IPS-NIHi7 (cell line): Measurements from ENCODE around the gene PHF21B.
"Not testable (repeated sequence)": the region's sequence is repeated elsewhere in the genome, so short reads cannot be mapped to it uniquely, and the experiment has no call there.

Experiments used
- DNase-seq: peaks from one replicate; pipeline ENCODE4 v3.0.0; 2012; ENCODE audit warnings: mixed read lengths; ENCODE audit errors: extremely low spot score

PHF21B gene

DNA sequence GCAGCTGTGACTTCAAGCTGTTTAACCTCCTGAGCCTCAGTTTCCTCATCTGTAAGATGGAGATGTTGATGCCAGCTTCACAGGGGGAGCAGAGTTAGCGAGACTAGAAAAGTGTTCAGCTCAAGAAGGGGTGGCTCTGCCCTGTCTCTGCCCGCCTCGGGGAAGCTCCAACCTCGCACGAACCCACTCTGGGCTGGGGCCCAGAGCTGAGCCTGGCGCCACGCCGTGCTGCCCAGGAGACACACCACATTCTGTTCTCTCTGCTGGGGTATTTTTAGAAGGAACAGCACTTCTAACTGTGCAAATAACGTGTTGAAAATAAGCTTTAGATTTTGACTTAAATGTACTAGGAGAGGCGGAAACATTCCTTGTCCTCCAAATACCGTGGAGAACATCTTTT is 74.1 kb downstream of the PHF21B start:
- DNase-seq, result no peak

- no peak for DNase-seq
These were observed 75.4 kb downstream of the PHF21B start for GRCh38 chr22:44934454-44934735.

GRCh38 chr22:44933666-44934453 is 75.9 kb downstream of the PHF21B start:
- no peak for DNase-seq

- DNase-seq, result no peak
These were observed 77.3 kb downstream of the PHF21B start for GRCh38 chr22:44932493-44932892.

- DNase-seq, result no peak
These were observed 78.0 kb downstream of the PHF21B start for GRCh38 chr22:44931766-44932165.

DNA sequence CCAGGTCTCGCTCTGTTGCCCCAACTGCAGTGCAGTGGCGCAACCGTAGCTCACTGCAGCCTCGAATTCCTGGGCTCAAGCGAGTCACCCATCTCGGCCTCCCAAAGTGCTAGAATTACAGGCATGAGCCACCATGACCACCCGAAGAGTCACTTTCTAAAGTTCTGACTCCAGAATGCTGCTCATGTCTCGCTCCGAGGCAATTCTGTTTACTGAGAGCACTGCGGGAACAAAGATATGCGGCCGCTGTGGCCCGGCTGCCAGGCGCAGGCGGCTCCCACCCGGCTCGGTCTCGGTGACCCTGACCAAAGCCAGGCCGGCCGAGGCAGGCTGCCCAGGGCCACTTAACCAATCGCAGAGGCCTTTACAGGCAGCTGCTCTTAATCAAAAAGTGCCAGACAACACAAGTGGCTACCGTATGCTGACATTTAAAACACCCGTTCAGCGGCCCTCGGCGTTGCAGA is 78.7 kb downstream of the PHF21B start:
- DNase-seq, result no peak

DNA sequence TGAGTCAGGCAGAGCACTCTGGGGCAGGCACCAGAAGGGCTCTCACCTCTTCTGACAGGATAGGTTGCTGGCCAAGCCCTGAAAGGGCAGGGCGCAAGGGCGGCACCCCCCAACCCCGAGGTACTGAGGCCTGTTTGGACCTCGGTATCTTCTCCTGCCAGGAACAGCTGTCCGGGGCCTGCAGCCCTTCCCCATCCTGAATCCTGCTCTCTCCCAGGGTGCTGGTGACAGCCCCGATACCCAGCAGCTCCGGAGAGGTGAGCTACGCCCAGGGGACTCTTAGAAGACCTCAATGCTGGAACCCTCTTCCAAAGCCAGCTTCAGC is 79.1 kb downstream of the PHF21B start:
- DNase-seq, result no peak

DNA sequence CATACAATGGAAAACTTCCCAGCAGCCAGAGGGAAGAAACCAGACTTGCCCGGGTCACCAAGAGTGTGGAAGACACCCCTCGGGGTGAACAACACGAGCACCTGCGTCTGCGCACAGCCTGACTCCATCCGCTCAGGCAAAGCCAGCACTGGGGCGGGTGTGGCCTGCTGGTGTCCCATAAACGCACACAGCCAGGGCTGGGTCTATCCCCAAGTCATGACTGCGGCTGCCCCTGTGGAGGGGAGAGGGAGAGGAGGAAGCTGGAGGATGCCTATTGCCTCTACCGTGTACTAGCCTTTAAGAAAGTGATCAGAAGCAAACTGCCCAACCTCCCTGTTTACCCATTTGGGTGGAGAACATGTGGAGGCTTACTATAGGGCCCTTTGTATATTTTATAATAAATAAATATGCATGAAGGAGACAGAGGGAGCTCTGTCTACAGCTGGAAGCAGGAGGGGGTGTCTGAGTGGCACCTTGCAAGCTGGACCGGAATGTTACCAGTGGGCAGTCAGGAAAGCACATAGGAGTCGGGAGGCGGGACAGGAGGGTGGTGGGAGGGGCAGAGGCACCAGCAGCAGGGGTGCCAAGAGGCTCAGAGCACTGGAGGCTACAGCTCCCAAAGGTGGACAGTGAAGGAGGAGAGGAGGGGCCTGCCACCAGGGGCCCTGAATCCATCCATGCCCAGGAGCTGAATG is 79.6 kb downstream of the PHF21B start:
- DNase-seq, result no peak

- DNase-seq, result no peak
These were observed 80.3 kb downstream of the PHF21B start for GRCh38 chr22:44929359-44930015.

- no peak for DNase-seq
These were observed 81.0 kb downstream of the PHF21B start for GRCh38 chr22:44928711-44929358.

GRCh38 chr22:44928136-44928463 is 81.7 kb downstream of the PHF21B start:
- DNase-seq, result no peak

- no peak for DNase-seq
These were observed 82.2 kb downstream of the PHF21B start for GRCh38 chr22:44927463-44928135.

- DNase-seq, result no peak
These were observed 83.1 kb downstream of the PHF21B start for GRCh38 chr22:44926491-44927415.

- DNase-seq, result no peak
These were observed 83.7 kb downstream of the PHF21B start for GRCh38 chr22:44926124-44926475.

DNA sequence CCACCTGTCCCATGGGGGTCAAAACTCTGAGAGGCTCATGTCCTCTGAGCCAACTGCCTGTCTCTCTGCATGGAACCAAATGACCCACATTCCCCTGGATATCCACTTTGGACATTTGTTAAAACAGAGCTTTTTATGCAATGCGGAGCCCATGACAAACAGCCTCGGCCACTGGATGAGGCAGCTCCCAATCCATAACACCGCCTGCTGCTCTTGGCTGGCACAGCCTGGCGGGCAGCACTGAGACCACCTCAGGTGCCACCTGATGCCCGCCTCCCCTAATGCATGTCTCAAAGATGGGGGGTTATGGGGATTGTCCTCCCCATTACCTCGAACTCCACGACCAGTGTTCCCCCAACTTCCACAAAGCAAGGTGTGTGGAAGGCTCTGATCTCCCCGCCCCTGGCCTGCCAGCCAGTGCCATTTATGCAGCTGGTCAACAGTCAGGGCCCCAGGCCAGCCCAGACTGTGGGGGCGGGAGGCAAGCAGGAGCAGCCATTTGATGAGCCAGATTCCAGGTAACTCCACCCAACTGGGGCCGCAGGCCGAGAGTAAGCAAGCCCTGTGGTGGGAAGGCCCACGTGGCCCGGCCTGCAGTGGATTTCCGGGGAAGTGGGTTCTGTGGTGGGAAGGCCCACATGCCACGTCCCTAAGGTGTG is 84.2 kb downstream of the PHF21B start:
- no peak for DNase-seq

- no peak for DNase-seq
These were observed 85.1 kb downstream of the PHF21B start for GRCh38 chr22:44924710-44925109.

- no peak for DNase-seq
These were observed 85.7 kb downstream of the PHF21B start for GRCh38 chr22:44924098-44924497.

- not testable (repeated sequence) for DNase-seq
These were observed 88.0 kb downstream of the PHF21B start for GRCh38 chr22:44921766-44922165.

DNA sequence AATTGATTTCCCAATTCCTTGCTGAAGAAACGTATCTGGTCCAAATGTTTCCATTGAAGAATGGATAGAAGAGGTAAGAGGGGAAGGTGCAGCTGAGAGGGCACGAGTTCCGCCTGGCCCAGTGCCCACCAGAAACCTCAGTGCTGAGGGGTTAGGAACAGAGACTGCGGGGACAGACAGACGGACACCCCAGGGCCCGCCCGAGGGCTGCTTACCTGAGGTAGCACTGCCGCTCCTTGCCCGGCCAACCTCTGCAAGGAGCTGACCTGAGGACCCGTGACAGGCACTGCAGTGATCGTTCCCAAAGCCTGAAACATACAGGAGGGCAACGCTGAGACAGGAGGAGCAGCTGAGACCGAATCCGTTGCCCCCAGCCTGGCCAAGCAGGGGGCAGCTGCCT is 89.6 kb downstream of the PHF21B start:
- DNase-seq, result no peak

GRCh38 chr22:44919691-44920090 is 90.1 kb downstream of the PHF21B start:
- no peak for DNase-seq
